MCF 10A (cell line): ENCODE results near the gene CAMK2B. TPM values are rescaled to one million over a fixed set of nuclear protein-coding genes. Genes with fewer than 3 reads are reported as not detected.

ENCODE experiments used
- BruUV-seq: library from RNA; stranded (reverse); fragments of 400-500 nt; replicated peaks from 2 replicates; lab custom pipeline; 2021; lab: Mats Ljungman, UMichigan
- CTCF ChIA-PET: fragments of 300-600 bp; sonication (Branson Sonifier 250); formaldehyde crosslinking; extraction: SDS; loops from one replicate; lab custom pipeline; 2021; ENCODE audit warnings: antibody characterized with exemption, inconsistent platforms; lab: Yijun Ruan, JAX
- POLR2A ChIA-PET: fragments of 300-600, 350-650 bp; sonication (Branson Sonifier 250); formaldehyde crosslinking; extraction: SDS; loops from one replicate; lab custom pipeline; 2020; ENCODE audit warnings: antibody characterized with exemption, inconsistent platforms; lab: Yijun Ruan, JAX
- DNase-seq: peaks from one replicate; pipeline ENCODE4 v3.0.0-alpha.2; 2018; ENCODE audit not compliant: unreplicated experiment
- H3K27ac Mint-ChIP-seq: one replicate; pipeline ENCODE4 v1.8.0; 2022; ENCODE audit warnings: mild to moderate bottlenecking, low read depth, mixed read lengths; ENCODE audit not compliant: unreplicated experiment
- H3K27me3 Mint-ChIP-seq: one replicate; pipeline ENCODE4 v1.8.0; 2022; ENCODE audit warnings: mixed read lengths; ENCODE audit not compliant: insufficient read depth, unreplicated experiment
- H3K36me3 Mint-ChIP-seq: one replicate; pipeline ENCODE4 v1.8.0; 2022; ENCODE audit warnings: mild to moderate bottlenecking, moderate library complexity, mixed read lengths; ENCODE audit not compliant: insufficient read depth, unreplicated experiment
- H3K4me1 Mint-ChIP-seq: one replicate; pipeline ENCODE4 v1.8.0; 2022; ENCODE audit warnings: mixed read lengths; ENCODE audit not compliant: insufficient read depth, unreplicated experiment
- H3K4me3 Mint-ChIP-seq: one replicate; pipeline ENCODE4 v1.8.0; 2022; ENCODE audit warnings: mild to moderate bottlenecking, moderate library complexity, mixed read lengths; ENCODE audit not compliant: unreplicated experiment
- H3K9me3 Mint-ChIP-seq: one replicate; pipeline ENCODE4 v1.8.0; 2022; ENCODE audit warnings: mixed read lengths; ENCODE audit not compliant: unreplicated experiment
- intact Hi-C: fragments of 100-400 bp; cut with micrococcal nuclease; formaldehyde crosslinking; loops from 2 replicates; pipeline ENCODE4 v1.14.1; 2022
- total RNA-seq: library from RNA; stranded (reverse); gene quantifications from 2 replicates; pipeline ENCODE4 v1.2.3, GENCODE V29; 2022
- TF ChIP-seq, protein P1 (sequence below): fragments of 200-600 bp; IDR thresholded peaks from one replicate; pipeline ENCODE4 v1.8.0; 2022; ENCODE audit warnings: antibody characterized with exemption, mild to moderate bottlenecking; ENCODE audit not compliant: unreplicated experiment

CAMK2B gene
- total RNA-seq, 1 experiment from 2014 or later = 1.8 TPM

DNA sequence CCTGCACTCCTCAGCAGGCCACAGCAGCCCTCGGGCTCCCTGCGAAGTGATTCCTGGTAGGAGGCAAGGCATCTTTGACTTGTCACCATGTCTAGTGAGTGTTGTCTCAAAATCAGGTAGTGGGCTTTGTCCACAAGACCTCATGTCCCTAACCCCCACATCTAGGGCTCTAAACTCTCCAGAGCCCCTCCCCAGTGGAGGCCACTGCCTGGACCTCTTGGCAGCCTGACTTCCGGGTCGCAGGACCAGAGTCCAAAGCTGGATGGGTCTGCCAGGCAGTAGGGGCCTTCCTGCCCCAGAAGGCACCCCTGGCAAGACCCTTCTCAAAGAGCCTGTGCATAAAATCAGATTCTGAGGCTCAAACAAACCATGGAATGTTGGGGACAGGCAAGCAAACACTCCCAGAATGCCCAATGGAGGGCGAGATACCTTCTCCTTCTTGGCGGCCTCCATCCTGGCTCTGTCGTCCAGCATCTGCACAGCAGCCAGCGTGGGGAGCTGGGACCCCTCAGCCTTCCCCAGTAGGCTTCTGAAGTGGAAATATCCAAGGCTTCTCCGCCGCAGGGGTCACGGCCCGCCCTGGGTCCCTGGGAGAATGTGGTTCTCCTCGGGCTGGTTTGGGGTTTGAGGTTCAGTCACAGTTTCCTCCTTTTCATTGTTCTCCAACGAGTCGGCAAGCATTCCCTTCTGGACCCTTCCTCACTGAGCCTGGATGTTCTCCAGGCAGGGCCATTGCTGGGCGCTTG lies 136.7 kb downstream of the CAMK2B start:
- CTCF ChIA-PET = interaction anchor here (0.6 kb wide), 1 partner anchor 49 kb away, joined by 3 read pairs; no protein-coding TSS in a partner anchor
- BruUV-seq = no TSS peak
- H3K27ac Mint-ChIP-seq = no peak overlapping the region
- H3K9me3 Mint-ChIP-seq = no peaks in the 10 kb centered on the region
- intact Hi-C loops = no loop called here
- TF ChIP-seq, protein P1, sequence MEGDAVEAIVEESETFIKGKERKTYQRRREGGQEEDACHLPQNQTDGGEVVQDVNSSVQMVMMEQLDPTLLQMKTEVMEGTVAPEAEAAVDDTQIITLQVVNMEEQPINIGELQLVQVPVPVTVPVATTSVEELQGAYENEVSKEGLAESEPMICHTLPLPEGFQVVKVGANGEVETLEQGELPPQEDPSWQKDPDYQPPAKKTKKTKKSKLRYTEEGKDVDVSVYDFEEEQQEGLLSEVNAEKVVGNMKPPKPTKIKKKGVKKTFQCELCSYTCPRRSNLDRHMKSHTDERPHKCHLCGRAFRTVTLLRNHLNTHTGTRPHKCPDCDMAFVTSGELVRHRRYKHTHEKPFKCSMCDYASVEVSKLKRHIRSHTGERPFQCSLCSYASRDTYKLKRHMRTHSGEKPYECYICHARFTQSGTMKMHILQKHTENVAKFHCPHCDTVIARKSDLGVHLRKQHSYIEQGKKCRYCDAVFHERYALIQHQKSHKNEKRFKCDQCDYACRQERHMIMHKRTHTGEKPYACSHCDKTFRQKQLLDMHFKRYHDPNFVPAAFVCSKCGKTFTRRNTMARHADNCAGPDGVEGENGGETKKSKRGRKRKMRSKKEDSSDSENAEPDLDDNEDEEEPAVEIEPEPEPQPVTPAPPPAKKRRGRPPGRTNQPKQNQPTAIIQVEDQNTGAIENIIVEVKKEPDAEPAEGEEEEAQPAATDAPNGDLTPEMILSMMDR = no peak
- no peak for DNase-seq
- POLR2A ChIA-PET = no interaction called here
- H3K4me3 Mint-ChIP-seq = no peak overlapping the region
- no peaks in the 10 kb centered on the region for H3K36me3 Mint-ChIP-seq
- H3K4me1 Mint-ChIP-seq = peaks cover 17% of the 10 kb centered on the region
- H3K27me3 Mint-ChIP-seq = no peaks in the 10 kb centered on the region

DNA sequence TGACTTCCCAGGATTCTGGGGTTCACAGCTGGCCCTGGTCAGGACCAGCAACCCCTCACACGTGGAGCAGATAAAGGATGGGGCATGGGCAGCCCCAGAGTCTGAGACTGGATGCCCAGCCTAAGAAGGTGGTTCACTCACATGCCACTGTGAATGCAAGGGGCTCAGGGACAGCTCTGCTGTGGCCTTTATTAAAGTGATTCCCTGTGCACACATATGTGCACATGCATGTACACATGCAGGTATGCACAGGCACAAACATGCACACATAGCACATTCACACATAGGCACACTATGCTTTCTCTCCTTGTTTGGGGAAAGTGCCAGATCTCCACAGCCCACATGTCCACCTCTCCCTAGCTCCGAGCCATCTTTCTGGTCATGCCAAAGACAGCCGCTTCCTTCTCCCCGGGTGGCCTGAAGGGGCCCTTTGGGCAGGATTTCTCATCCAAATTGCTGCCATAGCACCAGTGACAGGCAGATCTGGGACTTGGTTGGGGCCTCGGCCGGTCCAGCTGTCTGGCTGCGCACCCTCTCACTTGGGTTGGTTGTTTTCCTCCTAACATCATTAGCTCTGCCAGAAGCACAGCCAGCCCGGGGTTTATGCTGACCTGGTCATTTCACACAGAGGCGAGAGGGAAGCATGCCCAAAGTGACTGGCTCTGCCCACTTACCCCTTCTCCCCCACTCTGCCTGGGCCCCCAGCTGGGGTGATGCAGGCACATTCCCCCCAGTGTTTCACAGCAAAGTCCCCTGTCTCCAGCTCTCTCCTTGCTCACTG lies 137.6 kb downstream of the CAMK2B start:
- TF ChIP-seq, protein P1 = no peak
- Mint-ChIP-seq H3K4me1 (peaks cover 21% of the 10 kb centered on the region), H3K9me3 (no peaks in the 10 kb centered on the region), H3K27me3 (no peaks in the 10 kb centered on the region), H3K27ac (no peak overlapping the region), H3K4me3 (no peak overlapping the region), H3K36me3 (no peaks in the 10 kb centered on the region)
- DNase-seq = no peak
- BruUV-seq = no TSS peak
- CTCF ChIA-PET = interaction anchor here (0.6 to 1.1 kb wide), 2 partner anchors 50 to 168 kb away, joined by 3 read pairs; no protein-coding TSS in a partner anchor
- intact Hi-C loops = no loop called here
- POLR2A ChIA-PET = no interaction called here

DNA sequence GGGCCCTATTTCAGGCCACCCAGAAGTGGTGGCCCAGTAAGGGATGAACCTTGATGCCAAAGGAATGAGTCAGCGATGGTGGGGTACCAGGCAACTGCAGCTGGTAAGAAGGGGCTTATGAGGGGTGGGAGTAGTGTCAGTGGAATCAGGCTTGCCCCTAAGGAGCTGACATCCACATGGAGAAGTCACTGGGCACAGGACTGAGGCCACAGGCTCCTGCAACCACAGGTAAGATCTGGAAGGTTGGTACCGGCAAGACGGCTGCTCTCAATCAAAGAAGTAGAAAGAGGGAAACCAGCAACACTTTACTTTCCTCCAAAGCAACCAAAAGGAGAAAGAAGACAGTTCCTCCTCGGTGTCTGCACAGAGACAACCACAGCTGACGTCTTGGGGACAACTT lies 138.7 kb downstream of the CAMK2B start:
- no TSS peak for BruUV-seq
- peaks cover 21% of the 10 kb centered on the region for H3K4me1 Mint-ChIP-seq
- H3K9me3 Mint-ChIP-seq = no peaks in the 10 kb centered on the region
- no peaks in the 10 kb centered on the region for H3K27me3 Mint-ChIP-seq
- DNase-seq = no peak
- intact Hi-C loops = no loop called here
- TF ChIP-seq, protein P1 = no peak
- no peak overlapping the region for H3K27ac Mint-ChIP-seq
- ChIA-PET POLR2A (no interaction called here), CTCF (interaction anchor here (0.6 to 1.1 kb wide), 3 partner anchors 26 to 510 kb away, joined by 3 to 5 read pairs (median 3); no protein-coding TSS in a partner anchor)
- H3K4me3 Mint-ChIP-seq = no peak overlapping the region
- H3K36me3 Mint-ChIP-seq = no peaks in the 10 kb centered on the region

DNA sequence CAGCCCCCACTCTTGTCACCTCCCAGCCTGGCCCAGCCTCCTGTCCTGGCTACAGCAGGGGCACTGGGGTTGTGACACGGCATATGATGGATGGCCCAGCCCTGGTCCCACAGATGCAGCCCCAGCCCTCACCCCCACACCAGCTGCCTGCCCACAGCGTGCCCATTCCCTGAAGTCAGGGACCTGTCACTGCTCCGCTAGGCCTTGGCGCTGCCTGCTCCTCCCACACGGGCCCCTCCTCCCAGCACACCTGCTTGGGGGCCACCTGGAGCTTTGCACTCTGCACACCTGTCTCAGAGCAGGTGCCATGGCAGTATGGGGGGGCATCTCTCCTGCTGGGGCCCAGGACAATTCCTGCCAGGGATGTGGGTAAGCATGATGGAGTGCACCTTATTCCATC lies 139.7 kb downstream of the CAMK2B start:
- CTCF ChIA-PET = interaction anchor here (1.2 to 1.3 kb wide), 3 partner anchors 9 to 55 kb away, joined by 3 read pairs; partner anchors contain the start of gene YKT6
- TF ChIP-seq, protein P1 = no peak
- DNase-seq = no peak
- H3K4me3 Mint-ChIP-seq = no peak overlapping the region
- no peaks in the 10 kb centered on the region for H3K9me3 Mint-ChIP-seq
- H3K27me3 Mint-ChIP-seq = no peaks in the 10 kb centered on the region
- BruUV-seq = no TSS peak
- H3K36me3 Mint-ChIP-seq = no peaks in the 10 kb centered on the region
- H3K27ac Mint-ChIP-seq = no peak overlapping the region
- intact Hi-C loops = no loop called here
- POLR2A ChIA-PET = interaction anchor here (2.6 kb wide), 1 partner anchor 62 kb away, joined by 10 read pairs; the partner anchor contains the start of gene POLD2
- H3K4me1 Mint-ChIP-seq = peaks cover 21% of the 10 kb centered on the region
